Measurements from ENCODE around the gene SLC7A5.
A peak's percentile ranks its signal among the peaks of the same experiment; 100 is the strongest.
"Not testable (repeated sequence)": the region's sequence is repeated elsewhere in the genome, so short reads cannot be mapped to it uniquely, and the experiment has no call there.

The SLC7A5 gene

DNA sequence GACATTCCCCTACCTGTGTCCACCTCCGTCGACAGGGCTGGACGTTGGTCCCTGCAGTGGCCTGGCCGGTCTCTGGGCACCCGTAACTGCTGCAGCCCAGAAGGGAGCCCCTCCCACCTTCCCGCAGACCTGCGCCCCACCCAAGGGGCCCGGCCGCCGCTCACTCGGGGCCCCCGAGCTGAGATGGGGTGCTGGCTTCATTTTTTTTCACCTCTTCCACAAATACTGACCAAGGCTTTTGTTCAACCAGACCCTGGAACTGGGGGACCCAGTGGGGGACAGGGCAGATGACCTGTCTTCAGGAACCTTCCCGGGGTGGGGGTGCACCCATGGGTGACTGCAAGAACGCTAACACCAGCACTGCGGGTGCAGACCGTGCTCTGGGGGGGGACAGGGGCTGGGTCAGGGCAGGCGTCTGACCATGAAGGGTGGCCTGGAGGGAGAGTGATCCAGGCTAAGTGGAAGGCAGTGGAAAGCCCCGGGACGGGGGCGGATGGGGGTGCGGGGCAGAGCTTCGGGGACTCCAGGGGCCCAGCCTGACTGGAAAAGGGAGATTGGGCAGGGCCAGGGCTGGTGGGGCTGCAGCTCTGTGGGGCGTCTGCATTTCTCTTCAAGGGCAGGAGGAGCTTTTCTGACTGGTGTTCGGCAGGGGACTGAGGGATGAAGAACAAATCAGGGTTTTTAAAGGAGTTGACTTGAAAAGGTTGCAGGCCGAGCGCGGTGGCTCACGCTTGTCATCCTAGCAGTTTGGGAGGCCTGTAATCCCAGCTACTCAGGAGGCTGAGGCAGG, 42.3 kb downstream of the SLC7A5 start:
- TF ChIP-seq, protein P1, sequence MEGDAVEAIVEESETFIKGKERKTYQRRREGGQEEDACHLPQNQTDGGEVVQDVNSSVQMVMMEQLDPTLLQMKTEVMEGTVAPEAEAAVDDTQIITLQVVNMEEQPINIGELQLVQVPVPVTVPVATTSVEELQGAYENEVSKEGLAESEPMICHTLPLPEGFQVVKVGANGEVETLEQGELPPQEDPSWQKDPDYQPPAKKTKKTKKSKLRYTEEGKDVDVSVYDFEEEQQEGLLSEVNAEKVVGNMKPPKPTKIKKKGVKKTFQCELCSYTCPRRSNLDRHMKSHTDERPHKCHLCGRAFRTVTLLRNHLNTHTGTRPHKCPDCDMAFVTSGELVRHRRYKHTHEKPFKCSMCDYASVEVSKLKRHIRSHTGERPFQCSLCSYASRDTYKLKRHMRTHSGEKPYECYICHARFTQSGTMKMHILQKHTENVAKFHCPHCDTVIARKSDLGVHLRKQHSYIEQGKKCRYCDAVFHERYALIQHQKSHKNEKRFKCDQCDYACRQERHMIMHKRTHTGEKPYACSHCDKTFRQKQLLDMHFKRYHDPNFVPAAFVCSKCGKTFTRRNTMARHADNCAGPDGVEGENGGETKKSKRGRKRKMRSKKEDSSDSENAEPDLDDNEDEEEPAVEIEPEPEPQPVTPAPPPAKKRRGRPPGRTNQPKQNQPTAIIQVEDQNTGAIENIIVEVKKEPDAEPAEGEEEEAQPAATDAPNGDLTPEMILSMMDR (IDR thresholded peaks at IDR 0.05): no peak
- H3K9me3 Mint-ChIP-seq: no peaks in the 10 kb centered on the region
- H3K36me3 Mint-ChIP-seq (ENCODE audit: low read depth): no peaks in the 10 kb centered on the region
- no peak overlapping the region for H3K27ac Mint-ChIP-seq
- H3K4me1 Mint-ChIP-seq: peaks cover 53% of the 10 kb centered on the region
- H3K27me3 Mint-ChIP-seq (ENCODE audit: low read depth, poor library complexity): peaks cover 14% of the 10 kb centered on the region
- H3K4me3 Mint-ChIP-seq: no peak overlapping the region
- DNase-seq: no peak

DNA sequence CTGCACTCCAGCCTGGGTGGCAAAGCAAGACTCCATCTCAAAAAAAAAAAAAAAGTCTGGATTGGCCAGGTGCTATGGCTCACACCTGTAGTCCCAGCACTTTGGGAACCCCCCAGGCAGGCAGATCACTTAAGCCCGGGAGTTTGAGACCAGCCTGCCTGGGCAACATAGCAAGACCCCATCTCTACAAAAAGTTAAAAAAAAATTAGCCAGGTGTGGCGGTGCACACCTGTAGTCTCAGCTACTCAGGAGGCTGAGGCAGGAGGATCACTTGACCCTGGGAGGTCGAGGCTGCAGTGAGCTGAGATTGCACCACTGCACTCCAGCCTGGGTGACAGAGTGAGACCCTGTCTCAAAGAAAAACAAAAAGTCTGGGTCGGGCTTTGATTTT, 42.9 kb downstream of the SLC7A5 start:
- DNase-seq; H3K36me3 Mint-ChIP-seq (ENCODE audit: low read depth); H3K27ac Mint-ChIP-seq; H3K4me3 Mint-ChIP-seq; H3K9me3 Mint-ChIP-seq: not testable (repeated sequence)
- Mint-ChIP-seq H3K4me1 (peaks cover 59% of the 10 kb centered on the region), H3K27me3 (ENCODE audit: low read depth, poor library complexity) (peaks cover 14% of the 10 kb centered on the region)

DNA sequence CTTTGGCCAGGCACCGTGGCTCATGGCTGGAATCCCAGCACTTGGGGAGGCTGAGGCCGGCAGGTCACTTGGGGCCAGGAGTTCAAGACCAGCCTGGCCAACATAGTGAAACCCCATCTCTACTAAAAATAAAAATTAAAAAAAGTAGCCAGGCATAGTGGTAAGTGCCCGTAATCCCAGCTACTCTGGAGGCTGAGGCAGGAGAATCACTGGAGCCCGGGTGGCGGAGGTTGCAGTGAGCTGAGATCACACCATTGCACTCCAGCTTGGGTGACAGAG, 43.5 kb downstream of the SLC7A5 start:
- not testable (repeated sequence) for H3K36me3 Mint-ChIP-seq (ENCODE audit: low read depth); H3K27ac Mint-ChIP-seq; H3K4me3 Mint-ChIP-seq; H3K9me3 Mint-ChIP-seq; DNase-seq
- Mint-ChIP-seq H3K27me3 (ENCODE audit: low read depth, poor library complexity) (peaks cover 14% of the 10 kb centered on the region), H3K4me1 (peaks cover 61% of the 10 kb centered on the region)

DNA sequence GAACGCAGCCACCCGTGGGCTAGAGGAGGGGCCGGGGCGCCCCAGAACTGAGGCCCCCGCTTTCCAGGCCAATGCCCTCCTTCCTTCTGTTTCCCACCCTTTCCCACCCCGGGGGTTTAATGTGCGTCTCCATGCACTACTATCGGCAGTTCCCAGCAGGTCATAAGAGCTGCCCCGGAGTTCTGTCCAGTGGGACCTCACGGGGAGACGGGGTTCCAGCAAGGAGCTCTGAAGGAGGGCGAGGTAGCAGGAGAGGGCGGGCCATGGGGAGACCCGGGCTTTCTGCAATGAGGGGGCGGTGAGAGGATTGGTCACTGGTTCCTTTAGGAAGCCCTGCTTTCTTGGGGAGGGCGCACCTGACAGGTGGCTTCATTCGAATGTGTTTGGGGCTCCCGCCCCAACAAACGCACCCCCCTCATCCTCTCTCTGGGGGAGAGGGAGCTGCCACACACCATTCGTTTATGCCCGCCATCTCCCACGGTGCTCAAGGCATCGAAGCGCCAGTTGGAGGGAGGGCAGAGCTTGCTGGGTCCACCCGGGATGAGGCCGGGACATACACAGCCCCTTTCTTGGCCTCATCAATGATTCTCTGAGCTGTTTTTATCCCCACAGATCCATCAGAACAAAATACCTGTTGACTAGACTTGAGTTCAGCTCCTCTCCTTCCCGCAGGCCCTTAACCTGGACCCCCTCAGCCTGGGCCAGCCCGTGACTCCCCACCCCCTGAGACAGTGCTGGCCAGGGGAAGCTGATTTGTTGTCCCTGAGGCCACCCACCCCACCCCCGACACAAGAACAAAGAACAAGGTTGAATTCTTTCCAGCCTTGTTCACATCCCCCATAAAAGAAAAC, 44.1 kb downstream of the SLC7A5 start:
- DNase-seq: no peak
- TF ChIP-seq, protein P1 (IDR thresholded peaks at IDR 0.05): no peak
- H3K27me3 Mint-ChIP-seq (ENCODE audit: low read depth, poor library complexity): peaks cover 14% of the 10 kb centered on the region

DNA sequence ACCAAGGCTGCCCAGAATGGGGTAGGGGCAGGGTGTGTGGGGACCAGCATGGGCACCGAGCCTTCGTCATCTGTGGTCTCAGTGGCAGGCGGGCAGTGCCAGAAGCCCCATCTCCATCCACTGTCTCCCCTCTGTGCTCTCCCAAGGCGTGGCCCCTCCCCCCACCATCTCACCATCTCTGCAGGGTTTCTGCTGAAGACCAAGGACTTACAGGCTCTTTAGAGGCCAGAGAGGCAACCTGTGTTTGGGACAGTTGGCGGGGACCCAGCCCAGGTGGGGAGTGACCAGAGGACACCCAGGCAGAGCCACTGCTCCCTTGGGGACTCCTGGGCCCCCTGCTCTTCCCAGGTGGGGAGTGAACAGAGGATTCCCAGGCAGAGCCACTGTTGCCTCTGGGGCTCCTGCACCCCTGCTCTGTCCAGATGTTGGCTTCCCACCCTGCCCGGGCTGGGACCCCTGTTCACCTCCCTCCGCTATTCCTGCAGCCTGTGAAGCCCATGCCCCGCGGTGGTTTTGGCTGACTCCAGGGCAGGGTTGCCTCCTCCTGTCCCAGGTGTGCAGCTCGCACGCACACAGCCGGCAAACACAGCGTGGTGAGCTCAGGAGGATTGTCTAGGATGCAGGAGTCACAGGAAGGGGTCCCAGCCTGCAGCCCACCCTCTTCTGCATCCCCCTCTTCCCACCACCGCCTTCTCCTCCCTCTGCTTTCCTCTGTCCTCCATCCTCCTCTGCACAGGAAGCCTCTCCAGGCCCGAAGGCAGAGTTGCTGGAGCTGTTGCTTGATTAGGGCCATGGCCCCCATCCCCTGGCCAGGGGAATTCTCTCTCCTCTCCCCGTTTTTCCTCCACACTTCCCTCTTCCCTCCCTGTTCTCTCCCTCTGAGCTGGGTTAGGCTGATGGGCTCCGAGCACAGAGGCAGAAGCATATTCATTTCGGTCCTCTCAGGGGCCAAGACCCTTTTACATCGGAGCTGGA, 45.0 kb downstream of the SLC7A5 start:
- no peaks in the 10 kb centered on the region for H3K36me3 Mint-ChIP-seq (ENCODE audit: low read depth)

More for the DNA sequence above, 44.1 kb downstream of the SLC7A5 start:
- H3K9me3 Mint-ChIP-seq: no peaks in the 10 kb centered on the region
- H3K4me3 Mint-ChIP-seq: no peak overlapping the region
- H3K27ac Mint-ChIP-seq: no peak overlapping the region
- H3K36me3 Mint-ChIP-seq (ENCODE audit: low read depth): no peaks in the 10 kb centered on the region
- peaks cover 61% of the 10 kb centered on the region for H3K4me1 Mint-ChIP-seq

DNA sequence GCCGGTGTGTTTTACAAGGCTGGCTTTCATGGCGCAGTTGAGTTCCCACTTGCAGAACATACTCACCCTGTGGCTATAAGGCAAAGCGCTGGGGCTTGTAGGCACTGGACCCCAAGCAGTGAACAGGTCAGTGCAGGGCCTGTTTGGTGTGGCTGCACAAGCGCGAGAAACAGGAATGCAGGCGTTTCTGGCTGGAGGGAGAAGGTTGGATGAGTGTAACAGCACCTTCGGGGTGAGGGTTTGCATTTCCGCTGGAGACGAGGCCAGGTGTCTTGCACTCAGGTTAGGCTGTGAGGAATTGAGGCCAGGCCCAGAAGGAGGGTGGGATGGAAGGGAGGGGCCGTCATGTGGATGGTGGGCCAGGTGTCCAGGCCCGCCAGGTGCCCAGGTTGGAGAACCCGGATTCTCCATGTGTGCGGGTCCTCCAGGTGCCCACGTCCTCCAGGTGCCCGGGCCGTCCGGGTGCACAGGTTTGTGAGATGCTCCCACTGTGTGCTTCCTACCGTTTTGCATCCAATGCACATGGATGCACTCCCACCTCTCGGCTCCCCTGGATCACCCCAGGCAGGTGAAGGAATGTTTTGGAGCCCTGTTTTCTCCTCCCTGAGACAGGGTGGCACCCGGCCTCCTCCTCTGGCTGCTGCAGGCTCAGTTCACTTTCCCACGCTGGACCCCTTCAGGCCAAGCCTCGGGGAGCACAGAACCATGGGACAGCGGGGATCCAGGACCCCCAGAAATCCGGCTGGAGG, 46.0 kb downstream of the SLC7A5 start:
- Mint-ChIP-seq H3K9me3 (peaks cover under 1% of the 10 kb centered on the region), H3K4me1 (peaks cover 67% of the 10 kb centered on the region), H3K27ac (no peak overlapping the region), H3K27me3 (ENCODE audit: low read depth, poor library complexity) (peaks cover 14% of the 10 kb centered on the region), H3K4me3 (peak overlapping the region; percentile 43), H3K36me3 (ENCODE audit: low read depth) (no peaks in the 10 kb centered on the region)
- DNase-seq: no peak
- TF ChIP-seq, protein P1 (IDR thresholded peaks at IDR 0.05): no peak

More for the DNA sequence above, 45.0 kb downstream of the SLC7A5 start:
- Mint-ChIP-seq H3K27ac (no peak overlapping the region), H3K4me1 (peaks cover 61% of the 10 kb centered on the region), H3K27me3 (ENCODE audit: low read depth, poor library complexity) (peaks cover 14% of the 10 kb centered on the region), H3K4me3 (peak overlapping the region; percentile 0), H3K9me3 (no peaks in the 10 kb centered on the region)
- DNase-seq: no peak
- TF ChIP-seq, protein P1 (IDR thresholded peaks at IDR 0.05): no peak

All from nephron progenitor cell (in vitro differentiated cells).